Heart left ventricle (tissue), 13 donors: ENCODE data around the gene LPAR3.

ENCODE experiments used
- CTCF ChIP-seq, 12 donors: fragments of 200-600 bp; sonication (generic) in 4 of 12; IDR thresholded peaks; one replicate each; pipeline versions ENCODE4 v1.5.0 to v1.8.0; 2018 to 2022; ENCODE audit warnings: antibody characterized with exemption in 12 of 12, mild to moderate bottlenecking in 5 of 12
- POLR2A ChIP-seq, 2 donors: fragments of 450-650 bp; IDR thresholded peaks; one replicate each; pipeline ENCODE4 v1.6.1; 2017; ENCODE audit warnings: antibody characterized with exemption in 2 of 2, mild to moderate bottlenecking in 2 of 2, moderate library complexity in 2 of 2
- donor health status: ischemic (EF 13 %, LVEDD 7.1; RV severe dilation, severe dysfunction).
- donor health status: DM: no; HTN: yes; CAD: no.
- donor health status: DM: no; HTN: no; CAD: no.
- donor health status: ischemic (EF 25% LVEDD 6.9; RV normal size, moderate dysfunction).
- donor health status: ischemic (EF 25% LVEDD 5.7; RV mildly dilated, moderate dysfunction).
- donor health status: ischemic (EF 35%, LVEDD 5.7; RV mildly dilated, moderate dysfunction).
- donor health status: nonischemic (EF 11% LVEDD 7.7; RV severe dilation, severe dysfunction).
- donor health status: DM: yes; HTN: yes; CAD: no.
- donor health status: PGD.
- donor health status: ischemic (EF 29% LVEDD 5.4; RV normal size, mild dysfunction).
- donor health status: nonischemic (EF 23%, LVEDD 6.1; RV moderate dilation, normal function).

GRCh38 chr1:84775535-84775920, 117.5 kb downstream of the LPAR3 start:
- TF ChIP-seq CTCF (IDR thresholded peaks at IDR 0.05) (no peak), POLR2A (IDR thresholded peaks at IDR 0.05) (no peak)
